GF-D8 (cell line): ENCODE results near the gene KCNJ9.
"Not testable (repeated sequence)": the region's sequence is repeated elsewhere in the genome, so short reads cannot be mapped to it uniquely, and the experiment has no call there.

Experiments
- DNase-seq: peaks from one replicate; lab custom pipeline; 2025; lab: John Stamatoyannopoulos, UW

KCNJ9 gene

GRCh38 chr1:160103658-160104408 lies 22.5 kb downstream of the KCNJ9 start:
- DNase-seq: no peak

- no peak for DNase-seq
Measured at GRCh38 chr1:160104486-160104885, 23.1 kb downstream of the KCNJ9 start.

GRCh38 chr1:160105155-160105554 lies 23.8 kb downstream of the KCNJ9 start:
- no peak for DNase-seq

GRCh38 chr1:160107512-160107911 lies 26.2 kb downstream of the KCNJ9 start:
- DNase-seq: no peak

- no peak for DNase-seq
Measured at GRCh38 chr1:160108888-160109662, 27.7 kb downstream of the KCNJ9 start.

- no peak for DNase-seq
Measured at GRCh38 chr1:160109686-160110085, 28.3 kb downstream of the KCNJ9 start.

GRCh38 chr1:160111462-160111861 lies 30.1 kb downstream of the KCNJ9 start:
- DNase-seq: not testable (repeated sequence)

GRCh38 chr1:160112357-160112756 lies 31.0 kb downstream of the KCNJ9 start:
- no peak for DNase-seq

GRCh38 chr1:160113407-160113806 lies 32.1 kb downstream of the KCNJ9 start:
- DNase-seq: no peak

GRCh38 chr1:160114085-160114484 lies 32.7 kb downstream of the KCNJ9 start:
- no peak for DNase-seq

GRCh38 chr1:160115545-160116282 lies 34.4 kb downstream of the KCNJ9 start, which contains the start of gene ATP1A2:
ATP1A2 (plus strand) TSS chr1:160115759; CDS start chr1:160115862, 103 bp downstream.
- no peak for DNase-seq

GRCh38 chr1:160116283-160117147 lies 35.2 kb downstream of the KCNJ9 start:
- DNase-seq: no peak

GRCh38 chr1:160117300-160117699 lies 36.0 kb downstream of the KCNJ9 start:
- DNase-seq: no peak

GRCh38 chr1:160117709-160118183 lies 36.4 kb downstream of the KCNJ9 start:
- no peak for DNase-seq

GRCh38 chr1:160118928-160119327 lies 37.6 kb downstream of the KCNJ9 start:
- no peak for DNase-seq

GRCh38 chr1:160120797-160121196 lies 39.5 kb downstream of the KCNJ9 start:
- no peak for DNase-seq

GRCh38 chr1:160121388-160121787 lies 40.0 kb downstream of the KCNJ9 start:
- DNase-seq: no peak

- no peak for DNase-seq
Measured at GRCh38 chr1:160122978-160123495, 41.7 kb downstream of the KCNJ9 start.

GRCh38 chr1:160123726-160124125 lies 42.4 kb downstream of the KCNJ9 start:
- no peak for DNase-seq

GRCh38 chr1:160124705-160125478 lies 43.6 kb downstream of the KCNJ9 start:
- no peak for DNase-seq
